SK-N-MC (cell line): ENCODE measurements around the gene SEM1.
"Not testable (repeated sequence)": the region's sequence is repeated elsewhere in the genome, so short reads cannot be mapped to it uniquely, and the experiment has no call there.

Experiments
- DNase-seq: peaks from one replicate; pipeline ENCODE4 v3.0.0-alpha.2; 2011; ENCODE audit warnings: low read depth, low spot score
- H3K27ac ChIP-seq: fragments of 200-600 bp; sonication (generic); 2 replicates; pipeline ENCODE4 v1.5.1; 2016; ENCODE audit warnings: mixed run types
- H3K36me3 ChIP-seq: fragments of 200-600 bp; sonication (generic); 2 replicates; pipeline ENCODE4 v1.6.1; 2017; ENCODE audit warnings: antibody characterized with exemption, low read length, mixed read lengths; ENCODE audit not compliant: insufficient read depth
- H3K4me3 ChIP-seq: fragments of 200-600 bp; sonication (generic); 2 replicates; pipeline ENCODE4 v1.5.1; 2016
- H3K9ac ChIP-seq: fragments of 200-600 bp; sonication (generic); 2 replicates; pipeline ENCODE4 v1.8.0; 2017; ENCODE audit warnings: mixed run types, mixed read lengths; ENCODE audit not compliant: insufficient read length
- H3K9me3 ChIP-seq: fragments of 200-600 bp; sonication (generic); 2 replicates; pipeline ENCODE4 v1.6.1; 2017; ENCODE audit warnings: low read depth, mild to moderate bottlenecking, antibody characterized with exemption, low read length, moderate library complexity, mixed read lengths
- EZH2 ChIP-seq: fragments of 200-600 bp; sonication (generic); IDR thresholded peaks from one replicate; pipeline ENCODE4 v1.6.1; 2017; ENCODE audit warnings: antibody characterized with exemption
- FOXP2 ChIP-seq: optimal IDR thresholded peaks from 2 replicates; pipeline ENCODE3; 2011; ENCODE audit warnings: mild to moderate bottlenecking, moderate library complexity; ENCODE audit not compliant: insufficient read depth; ENCODE audit errors: extremely low read length, control extremely low read depth
- POLR2AphosphoS5 ChIP-seq: IDR thresholded peaks from 2 replicates; pipeline ENCODE4 v1.6.1; 2012; ENCODE audit warnings: mild to moderate bottlenecking, low read depth, low read length, borderline replicate concordance

The SEM1 gene

GRCh38 chr7:96663871-96664445, 45.7 kb downstream of the SEM1 start:
- H3K4me3 ChIP-seq: no peak overlapping the region
- H3K27ac ChIP-seq: no peak overlapping the region
- H3K9ac ChIP-seq: no peak overlapping the region
- DNase-seq: no peak
- H3K36me3 ChIP-seq: no peaks in the 10 kb centered on the region
- TF ChIP-seq FOXP2: no peak
- no peak for TF ChIP-seq POLR2AphosphoS5
- no peak for TF ChIP-seq EZH2
- H3K9me3 ChIP-seq: no peaks in the 10 kb centered on the region

DNA sequence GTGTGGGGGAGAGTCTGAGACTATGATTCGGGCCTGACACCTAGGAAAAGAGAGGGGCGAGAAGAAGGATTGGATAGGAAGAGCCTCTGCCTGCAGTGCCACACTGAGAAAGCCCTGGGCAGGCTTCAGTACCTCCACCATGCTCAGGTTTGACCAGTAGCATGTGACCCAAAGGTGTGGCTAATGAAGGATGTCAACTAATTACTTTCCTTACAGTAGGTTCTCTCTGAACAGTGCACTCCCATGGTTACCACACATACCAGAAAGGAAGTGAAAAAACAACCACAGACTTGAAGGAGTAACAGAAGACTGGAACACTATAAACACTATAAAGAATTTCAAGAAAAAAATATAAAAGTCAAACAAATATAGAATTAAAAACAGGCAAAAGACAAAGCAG, 46.2 kb downstream of the SEM1 start:
- no peaks in the 10 kb centered on the region for H3K36me3 ChIP-seq
- no peak overlapping the region for H3K9ac ChIP-seq
- no peaks in the 10 kb centered on the region for H3K9me3 ChIP-seq
- H3K4me3 ChIP-seq: no peak overlapping the region
- DNase-seq: no peak
- no peak overlapping the region for H3K27ac ChIP-seq
- TF ChIP-seq POLR2AphosphoS5: no peak
- TF ChIP-seq EZH2: no peak
- no peak for TF ChIP-seq FOXP2

DNA sequence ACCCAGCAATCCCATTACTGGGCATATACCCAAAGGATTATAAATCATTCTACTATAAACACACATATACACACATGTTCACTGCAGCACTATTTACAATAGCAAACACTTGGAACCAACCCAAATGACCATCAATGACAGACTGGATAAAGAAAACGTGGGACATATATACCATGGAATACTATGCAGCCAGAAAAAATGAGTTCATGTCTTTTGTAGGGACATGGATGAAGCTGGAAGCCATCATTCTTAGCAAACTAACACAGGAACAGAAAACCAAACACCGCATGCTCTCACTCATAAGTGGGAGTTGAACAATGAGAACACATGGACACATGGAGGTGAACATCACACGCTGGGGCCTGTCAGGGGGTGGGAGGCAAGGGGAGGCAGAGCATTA, 47.5 kb downstream of the SEM1 start:
- not testable (repeated sequence) for H3K9me3 ChIP-seq, DNase-seq, H3K36me3 ChIP-seq, H3K27ac ChIP-seq, H3K9ac ChIP-seq, H3K4me3 ChIP-seq

DNA sequence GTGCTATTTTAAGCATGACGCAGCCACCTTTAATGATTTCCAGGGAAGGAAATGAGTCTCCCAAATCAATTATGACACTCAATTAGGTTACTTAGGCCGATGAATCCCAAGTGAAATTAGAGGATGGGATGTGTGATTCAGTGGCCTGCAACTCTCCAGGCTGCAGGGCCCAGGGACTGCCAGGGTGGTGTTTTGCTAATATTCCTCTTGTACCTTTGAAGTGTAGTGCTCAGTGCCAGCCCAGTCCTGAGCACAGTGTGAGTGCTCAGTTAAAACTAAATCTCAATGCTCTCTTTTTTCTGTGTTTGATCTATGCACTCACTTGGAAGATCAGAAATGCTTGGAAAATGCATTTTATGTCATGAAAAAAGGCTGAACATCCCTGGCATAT, 51.6 kb downstream of the SEM1 start:
- DNase-seq: no peak
- TF ChIP-seq EZH2 (no peak), FOXP2 (no peak), POLR2AphosphoS5 (no peak)
- Histone ChIP-seq H3K9me3 (no peaks in the 10 kb centered on the region), H3K4me3 (no peak overlapping the region), H3K36me3 (no peaks in the 10 kb centered on the region), H3K27ac (no peak overlapping the region), H3K9ac (no peak overlapping the region)

DNA sequence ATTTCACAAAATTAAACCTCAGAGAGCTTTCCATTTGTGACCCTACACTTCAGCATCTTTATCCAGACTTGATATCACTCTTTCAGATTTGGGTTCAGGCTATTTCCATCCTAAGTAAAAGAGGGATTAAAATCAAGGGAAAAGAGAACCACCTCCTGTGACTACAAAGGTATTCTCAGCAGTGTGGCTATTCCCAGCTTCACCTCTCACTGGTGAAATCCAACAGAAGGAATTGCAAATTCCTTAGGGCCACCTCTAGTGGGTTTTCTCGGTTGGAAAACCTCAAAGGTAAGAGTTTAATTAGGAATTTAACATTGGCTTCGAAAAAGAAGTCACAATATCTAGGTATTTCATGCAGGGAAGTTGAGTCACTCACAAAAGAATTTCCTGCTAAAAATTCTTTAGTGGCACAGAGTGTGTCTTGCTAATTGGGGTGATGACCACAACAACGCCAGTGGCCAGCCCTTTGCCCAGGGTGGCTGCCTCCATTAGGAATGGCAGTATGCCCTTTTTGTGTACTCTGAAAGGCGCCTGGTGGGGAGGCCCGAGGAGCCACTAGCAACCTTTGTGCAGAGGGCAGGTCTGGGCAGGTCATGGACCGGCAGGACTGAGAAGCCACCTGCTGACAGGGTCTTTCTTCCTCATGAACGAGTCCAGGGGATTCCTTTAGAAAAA, 52.2 kb downstream of the SEM1 start:
- H3K4me3 ChIP-seq: no peak overlapping the region
- DNase-seq: no peak
- no peak overlapping the region for H3K27ac ChIP-seq
- TF ChIP-seq POLR2AphosphoS5 (no peak), EZH2 (no peak), FOXP2 (no peak)
- no peaks in the 10 kb centered on the region for H3K36me3 ChIP-seq
- H3K9ac ChIP-seq: no peak overlapping the region
- H3K9me3 ChIP-seq: no peaks in the 10 kb centered on the region

GRCh38 chr7:96655956-96656355, 53.7 kb downstream of the SEM1 start:
- no peak for DNase-seq
- Histone ChIP-seq H3K9me3 (no peaks in the 10 kb centered on the region), H3K4me3 (no peak overlapping the region), H3K36me3 (no peaks in the 10 kb centered on the region), H3K27ac (no peak overlapping the region), H3K9ac (no peak overlapping the region)
- TF ChIP-seq FOXP2 (no peak), EZH2 (no peak), POLR2AphosphoS5 (no peak)

- TF ChIP-seq FOXP2: no peak
- no peak for TF ChIP-seq POLR2AphosphoS5
- TF ChIP-seq EZH2: no peak
- Histone ChIP-seq H3K27ac (no peak overlapping the region), H3K9me3 (no peaks in the 10 kb centered on the region), H3K9ac (no peak overlapping the region), H3K36me3 (no peaks in the 10 kb centered on the region), H3K4me3 (no peak overlapping the region)
- no peak for DNase-seq
Observed at GRCh38 chr7:96654630-96655188, 54.9 kb downstream of the SEM1 start.

- H3K9ac ChIP-seq: no peak overlapping the region
- no peak overlapping the region for H3K27ac ChIP-seq
- no peaks in the 10 kb centered on the region for H3K36me3 ChIP-seq
- TF ChIP-seq FOXP2 (no peak), EZH2 (no peak), POLR2AphosphoS5 (no peak)
- H3K9me3 ChIP-seq: no peaks in the 10 kb centered on the region
- no peak for DNase-seq
- no peak overlapping the region for H3K4me3 ChIP-seq
Observed at GRCh38 chr7:96649981-96650380, 59.7 kb downstream of the SEM1 start.

DNA sequence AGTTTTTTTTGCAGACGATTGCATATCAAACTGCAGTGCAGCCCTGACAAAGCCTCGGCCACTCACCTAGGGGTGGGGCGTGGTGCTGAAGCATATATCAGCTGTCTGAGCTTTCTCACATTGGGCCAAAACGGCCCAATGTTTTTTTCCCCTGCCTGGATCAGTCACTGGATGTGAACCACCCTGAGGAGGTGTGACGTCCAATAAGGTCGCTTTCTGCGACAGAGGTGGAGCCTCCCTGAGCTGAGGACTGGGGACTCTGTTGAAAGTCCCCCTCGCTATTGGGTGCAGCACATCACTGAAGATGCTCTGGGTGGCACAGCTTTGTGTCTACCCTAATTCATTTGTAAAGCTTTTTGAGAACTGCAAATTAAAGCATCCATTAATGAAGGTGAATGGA, 60.9 kb downstream of the SEM1 start:
- Histone ChIP-seq H3K9ac (no peak overlapping the region), H3K9me3 (no peaks in the 10 kb centered on the region), H3K4me3 (no peak overlapping the region), H3K27ac (no peak overlapping the region), H3K36me3 (no peaks in the 10 kb centered on the region)
- no peak for TF ChIP-seq FOXP2
- DNase-seq: no peak
